ENCODE data around the gene CYP19A1.

Gene CYP19A1

DNA sequence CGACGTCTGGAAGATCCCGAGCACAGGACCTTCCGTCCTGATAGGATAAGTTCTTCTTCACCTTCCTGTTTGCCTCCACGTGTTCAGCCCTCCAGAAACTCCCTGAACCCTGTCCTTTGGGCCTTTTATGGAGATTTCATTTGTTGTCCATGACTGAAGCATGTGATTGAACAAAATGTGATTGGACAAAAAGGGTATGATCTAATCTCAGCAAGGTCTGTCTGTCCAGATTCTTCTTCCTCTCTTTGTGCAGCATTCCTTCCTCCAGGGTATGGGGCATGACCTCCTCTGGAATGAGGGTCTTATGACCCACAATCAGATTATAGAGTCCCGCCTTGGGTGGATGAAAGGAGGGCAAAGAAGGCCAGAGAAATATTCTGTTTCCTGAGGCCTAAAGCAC lies at the start of gene CYP19A1:
Gene CYP19A1 (minus strand): TSS at position 101 of the 400 bp plus-strand sequence. CDS start 95,684 bp downstream, outside the sequence.
- no peak for DNase-seq (ENCODE audit: low read depth in 2 of 2)

DNA sequence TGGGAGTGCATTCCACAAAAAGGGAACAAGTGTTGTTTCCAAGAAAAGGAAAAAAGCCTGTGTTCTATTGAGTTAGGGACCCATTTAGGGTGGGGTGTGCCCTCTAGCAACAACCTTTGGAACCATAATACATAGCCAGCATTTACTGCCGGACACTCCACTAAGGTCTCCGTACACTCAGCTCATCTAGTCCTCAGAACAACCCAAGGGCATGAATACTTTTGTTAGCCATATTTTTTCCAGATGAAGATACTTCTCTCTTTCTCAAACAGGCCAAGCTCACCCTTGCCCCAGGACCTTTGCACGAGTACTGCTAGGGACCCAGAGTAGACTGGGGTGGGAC lies 49.3 kb upstream of the CYP19A1 start:
- no peak for DNase-seq (ENCODE audit: low read depth in 2 of 2)

DNA sequence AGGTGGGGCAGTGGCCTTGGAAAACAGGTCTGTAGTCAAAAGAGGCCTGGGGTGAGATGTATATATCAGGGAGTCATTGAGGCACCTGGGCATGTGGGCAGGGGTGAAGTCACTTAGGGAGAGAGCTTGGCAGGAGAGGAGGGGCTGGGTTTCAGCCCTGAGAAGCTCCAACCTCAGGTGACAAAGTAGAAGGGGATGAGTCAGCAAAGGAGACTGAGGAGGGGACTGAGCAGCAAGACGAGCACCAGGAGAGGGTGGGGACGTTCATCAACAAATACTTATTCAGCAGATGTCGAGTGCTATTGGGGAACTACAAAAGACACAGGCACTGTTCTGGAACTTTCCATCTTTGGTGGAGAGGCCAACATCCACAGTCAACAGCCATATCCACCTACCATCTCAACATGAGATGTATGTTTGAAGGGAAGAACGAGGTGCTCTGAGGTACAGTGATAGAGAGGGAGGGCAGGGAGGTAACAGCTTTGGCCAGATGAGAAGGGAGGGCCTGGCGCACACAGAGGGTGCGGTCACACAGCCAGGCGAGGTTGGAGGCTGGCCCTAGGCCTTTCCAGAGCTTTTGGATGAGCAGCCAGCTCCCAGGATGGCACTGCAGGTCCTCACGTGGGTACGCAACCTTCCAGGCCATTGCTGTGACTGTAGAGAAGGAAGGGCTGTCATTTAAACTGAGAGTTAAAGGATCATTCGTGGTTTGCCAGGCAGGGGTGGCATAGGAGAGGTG lies 48.7 kb upstream of the CYP19A1 start:
- no peak for DNase-seq (ENCODE audit: low read depth in 2 of 2)

GRCh38 chr15:51386486-51386885 lies 48.1 kb upstream of the CYP19A1 start:
- no peak for DNase-seq (ENCODE audit: low read depth in 2 of 2)

DNA sequence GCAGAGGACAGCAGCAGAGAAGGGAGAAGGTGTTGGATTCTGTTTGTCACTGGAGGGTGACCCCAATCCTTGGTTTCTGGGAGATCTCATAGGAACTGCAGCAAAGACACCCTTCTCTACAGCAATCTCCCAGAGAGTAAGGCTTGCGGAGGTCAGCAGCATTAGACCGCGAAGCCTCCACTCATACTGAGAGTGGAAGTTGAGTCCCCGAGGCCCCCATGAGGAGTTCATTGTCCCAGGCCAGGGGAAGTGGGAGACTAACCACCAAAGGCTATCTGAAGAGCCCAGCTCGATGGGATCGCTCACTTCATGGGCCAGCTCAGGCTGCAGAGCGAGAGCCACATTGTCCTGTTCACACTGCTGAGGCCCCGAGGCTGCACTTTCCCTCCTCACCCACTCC lies 47.6 kb upstream of the CYP19A1 start:
- no peak for DNase-seq (ENCODE audit: low read depth in 2 of 2)

DNA sequence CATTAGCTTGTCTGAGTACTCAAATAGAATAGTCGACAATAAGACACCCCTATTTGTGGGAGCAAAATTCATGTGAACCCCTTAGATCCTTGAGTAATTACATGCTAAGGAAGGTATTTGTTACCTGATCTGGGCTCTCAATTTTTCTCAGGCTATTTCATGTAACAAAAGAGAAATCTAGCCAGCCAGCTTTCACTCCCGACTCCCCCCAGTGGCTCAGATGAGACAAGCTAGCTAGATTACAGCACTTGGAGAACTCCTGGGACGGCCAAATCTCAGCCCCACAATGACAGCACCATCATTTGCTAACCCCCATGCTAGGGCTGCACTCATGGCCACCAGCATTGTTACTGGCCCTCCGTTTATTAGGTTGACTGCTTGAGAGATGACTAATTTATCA lies 44.4 kb upstream of the CYP19A1 start:
- no peak for DNase-seq (ENCODE audit: low read depth in 2 of 2)

- DNase-seq (ENCODE audit: low read depth in 2 of 2) = no peak
Observed at GRCh38 chr15:51380999-51381806, 42.8 kb upstream of the CYP19A1 start.

DNA sequence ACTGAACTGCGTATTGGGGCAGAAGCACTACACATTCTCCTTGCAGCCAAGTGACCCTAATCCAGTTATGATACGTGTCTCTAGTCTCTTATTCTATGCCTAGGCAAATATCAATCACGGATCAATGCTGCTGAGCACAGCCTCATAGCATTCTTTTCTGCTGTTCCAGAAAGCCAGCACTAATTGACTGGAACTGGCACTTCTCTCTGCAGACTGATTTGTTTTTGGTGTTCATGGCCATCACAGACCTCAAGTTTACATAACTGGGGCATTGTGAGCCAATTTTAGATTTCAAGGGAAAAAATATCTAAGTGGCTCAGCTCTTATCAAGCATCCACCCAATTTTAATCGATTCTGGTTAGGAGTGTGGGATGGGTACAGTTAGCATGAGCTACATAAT lies 41.0 kb upstream of the CYP19A1 start:
- DNase-seq (ENCODE audit: low read depth in 2 of 2) = no peak

DNA sequence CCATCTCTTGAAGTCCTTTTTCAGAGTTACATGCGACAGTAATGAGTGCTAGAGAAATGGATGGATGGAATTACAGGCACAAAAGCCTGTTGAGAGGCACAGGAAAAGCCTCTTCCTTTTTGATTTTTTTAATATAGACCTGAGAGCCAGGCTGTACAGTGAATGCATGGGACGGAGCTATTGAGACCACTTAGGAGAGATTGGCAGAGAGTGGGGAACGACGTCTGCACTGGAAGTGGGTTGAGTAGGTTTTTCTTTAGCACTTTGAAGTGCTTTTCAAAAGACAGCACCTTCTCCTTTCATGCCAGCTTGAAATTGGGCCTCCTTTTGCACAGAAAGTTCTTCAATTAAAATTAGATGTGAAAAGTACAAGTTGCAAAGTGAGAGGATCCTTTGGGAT lies 40.0 kb upstream of the CYP19A1 start:
- DNase-seq (ENCODE audit: low read depth in 2 of 2) = no peak

DNA sequence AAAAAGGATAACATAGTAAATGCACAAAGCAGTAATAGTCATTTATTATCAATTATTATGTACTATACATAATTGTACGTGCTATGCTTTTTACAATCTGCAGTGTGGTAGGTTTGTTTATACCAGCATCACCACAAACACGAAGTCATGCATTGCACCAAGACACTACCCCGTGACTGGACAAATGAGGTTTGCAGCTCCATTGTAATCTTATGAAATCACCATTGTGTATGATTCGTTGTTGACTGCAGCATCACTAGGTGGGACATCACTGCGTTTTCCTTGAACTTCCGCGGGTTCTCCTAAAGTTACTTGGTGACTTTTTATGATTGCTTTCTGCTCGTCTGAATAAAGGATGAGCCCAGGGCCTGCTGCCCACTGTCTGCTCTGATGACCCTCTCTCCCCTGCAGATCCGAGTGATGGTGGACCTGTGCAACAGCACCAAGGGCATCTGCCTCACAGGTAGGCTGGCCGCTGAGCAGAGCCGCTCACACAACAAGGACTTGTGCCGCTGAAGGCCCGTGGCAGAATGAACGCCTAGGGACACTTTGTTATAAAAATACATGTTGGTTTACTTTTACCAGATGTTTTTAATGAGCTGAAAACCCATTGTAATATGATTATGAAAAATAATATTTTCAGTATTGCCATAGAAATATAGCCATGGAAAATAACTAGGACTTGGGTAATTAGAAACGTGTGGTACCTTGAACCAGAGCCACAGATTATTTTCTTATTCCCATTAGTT lies 38.8 kb upstream of the CYP19A1 start:
- no peak for DNase-seq (ENCODE audit: low read depth in 2 of 2)

DNA sequence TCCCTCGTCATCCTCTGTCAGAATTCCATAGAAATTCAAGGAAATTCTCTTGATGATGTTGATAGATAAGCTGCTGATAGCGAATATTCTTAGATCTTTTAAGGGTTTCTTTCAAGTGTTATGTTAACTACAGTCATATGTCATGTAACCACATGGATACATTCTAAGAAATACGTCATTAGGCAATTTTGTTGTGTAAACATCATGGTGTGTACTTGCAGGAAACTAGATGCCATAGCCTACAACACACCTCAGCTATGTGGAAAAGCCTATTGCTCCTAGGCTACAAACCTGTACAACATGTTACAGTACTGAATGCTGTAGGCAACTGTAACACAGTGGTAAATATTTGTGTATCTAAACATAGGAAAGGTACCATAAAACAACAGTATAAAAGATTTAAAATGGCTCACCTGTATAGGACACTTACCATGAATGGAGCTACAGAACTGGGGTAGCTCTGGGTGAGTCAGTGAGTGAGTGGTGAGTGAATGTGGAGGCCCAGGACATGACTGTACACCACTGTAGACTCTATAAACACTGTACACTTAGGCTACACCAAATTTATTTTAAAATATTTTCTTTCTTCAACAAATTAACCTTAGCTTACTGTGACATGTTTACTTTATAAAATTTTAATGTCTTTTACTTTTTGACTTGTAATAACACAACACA lies 37.7 kb upstream of the CYP19A1 start:
- no peak for DNase-seq (ENCODE audit: low read depth in 2 of 2)

GRCh38 chr15:51374131-51374530 lies 35.7 kb upstream of the CYP19A1 start:
- no peak for DNase-seq (ENCODE audit: low read depth in 2 of 2)

- DNase-seq (ENCODE audit: low read depth in 2 of 2) = no peak
Observed at GRCh38 chr15:51371266-51371665, 32.9 kb upstream of the CYP19A1 start.

- DNase-seq (ENCODE audit: low read depth in 2 of 2) = no peak
Observed at GRCh38 chr15:51369451-51369761, 31.0 kb upstream of the CYP19A1 start.

- no peak for DNase-seq (ENCODE audit: low read depth in 2 of 2)
Observed at GRCh38 chr15:51368751-51369450, 30.5 kb upstream of the CYP19A1 start.

DNA sequence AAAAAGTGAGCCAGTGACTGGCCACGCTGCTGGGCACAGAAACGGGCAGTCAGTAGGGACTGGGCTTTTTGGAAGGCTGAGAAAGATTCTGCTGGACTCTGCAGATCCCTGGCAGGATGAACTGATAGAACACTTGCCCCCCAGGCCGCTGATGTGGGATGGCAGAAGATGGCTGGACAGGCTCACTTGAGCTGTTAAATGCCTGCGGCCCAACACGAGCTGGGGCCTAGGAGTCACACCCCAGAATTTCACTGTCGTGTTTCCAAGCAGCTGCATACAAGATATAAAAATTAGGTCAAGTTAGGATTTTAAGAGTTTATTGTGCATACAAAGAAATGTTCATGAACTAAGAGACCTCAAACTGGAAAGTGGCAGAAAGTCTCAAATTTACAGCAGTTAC lies 29.9 kb upstream of the CYP19A1 start:
- DNase-seq (ENCODE audit: low read depth in 2 of 2) = no peak

- DNase-seq (ENCODE audit: low read depth in 2 of 2) = no peak
Observed at GRCh38 chr15:51367322-51367976, 29.1 kb upstream of the CYP19A1 start.

- DNase-seq (ENCODE audit: low read depth in 2 of 2) = no peak
Observed at GRCh38 chr15:51366920-51367319, 28.5 kb upstream of the CYP19A1 start.

DNA sequence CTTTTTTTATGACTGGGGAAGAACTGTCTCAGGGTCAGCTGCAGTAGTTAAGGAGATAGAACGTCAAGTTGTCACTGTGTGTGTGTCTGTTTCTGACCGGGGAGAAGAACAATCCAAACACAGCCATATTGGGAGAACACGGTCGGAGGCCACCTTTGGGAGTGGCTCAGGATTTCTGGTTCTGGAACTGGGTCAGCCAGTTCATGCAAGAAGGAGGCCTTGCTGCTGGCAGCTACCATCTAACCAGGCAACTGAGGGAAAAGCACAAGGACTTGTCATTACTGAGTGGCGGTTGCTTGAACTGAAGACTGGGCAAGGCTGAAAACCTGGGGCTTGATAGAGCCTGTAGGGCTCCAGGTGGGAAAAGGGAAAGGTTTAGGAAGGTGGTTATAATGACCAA lies 27.7 kb upstream of the CYP19A1 start:
- no peak for DNase-seq (ENCODE audit: low read depth in 2 of 2)

DNA sequence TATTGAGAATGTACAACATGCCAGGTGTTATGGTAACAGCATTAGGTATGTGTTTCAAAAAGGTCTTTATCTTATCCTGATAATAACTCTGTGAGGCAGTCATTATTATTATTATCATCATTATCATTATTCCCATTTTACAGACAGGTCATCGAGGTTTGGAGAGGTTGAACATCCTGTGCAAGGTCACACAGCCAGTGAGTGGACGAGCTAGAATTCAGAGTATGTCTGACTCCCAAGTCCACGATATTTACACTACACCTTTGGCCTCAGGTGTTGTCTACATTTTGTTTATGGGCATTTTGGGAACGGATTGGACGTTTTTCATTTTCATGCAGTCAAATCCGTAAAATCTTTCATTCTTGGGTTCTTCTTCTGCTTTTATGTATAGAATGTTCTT lies 27.0 kb upstream of the CYP19A1 start:
- no peak for DNase-seq (ENCODE audit: low read depth in 2 of 2)

DNA sequence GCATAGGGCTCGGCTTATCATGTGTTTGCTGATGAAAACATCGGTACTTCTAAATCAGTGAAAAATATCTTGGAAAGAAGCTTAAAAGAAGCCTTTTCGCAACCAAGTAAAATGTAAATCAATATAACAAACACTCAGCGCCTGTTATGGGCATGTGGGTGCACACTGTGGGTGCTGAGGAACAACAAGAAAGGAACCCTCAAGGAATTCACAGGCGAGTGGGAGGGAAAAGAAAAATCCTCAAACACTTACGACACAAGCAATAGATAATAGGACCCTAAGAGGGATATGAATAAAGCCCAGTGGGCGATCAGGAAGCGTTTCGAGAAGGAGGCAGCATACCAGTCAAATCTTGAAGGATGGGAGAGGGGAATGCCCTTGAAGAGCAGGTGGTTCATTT lies 25.0 kb upstream of the CYP19A1 start:
- DNase-seq (ENCODE audit: low read depth in 2 of 2) = no peak
